ENCODE measurements around the gene HINFP.
"Not testable (repeated sequence)": the region's sequence is repeated elsewhere in the genome, so short reads cannot be mapped to it uniquely, and the experiment has no call there.

Gene HINFP

GRCh38 chr11:119100994-119101758 is 20.2 kb upstream of the HINFP start:
- FAIRE-seq = no peak

- peak; percentile 95 for FAIRE-seq
Observed at GRCh38 chr11:119101759-119102423, 19.5 kb upstream of the HINFP start, which contains the start of gene DPAGT1. DPAGT1 (minus strand) TSS chr11:119101853; CDS start chr11:119101655, 198 bp downstream.

- FAIRE-seq = not testable (repeated sequence)
Observed at GRCh38 chr11:119103161-119103664, 18.2 kb upstream of the HINFP start.

- no peak for FAIRE-seq
Observed at GRCh38 chr11:119103793-119104192, 17.6 kb upstream of the HINFP start.

GRCh38 chr11:119106564-119107537 is 14.5 kb upstream of the HINFP start, which contains the start of gene C2CD2L:
C2CD2L (plus strand) TSS chr11:119107344; CDS start chr11:119107742, 398 bp downstream.
- no peak for FAIRE-seq

- FAIRE-seq = no peak
Observed at GRCh38 chr11:119107538-119108145, 13.7 kb upstream of the HINFP start.

GRCh38 chr11:119108146-119108856 is 13.1 kb upstream of the HINFP start:
- no peak for FAIRE-seq

GRCh38 chr11:119108857-119109221 is 12.5 kb upstream of the HINFP start:
- no peak for FAIRE-seq

- FAIRE-seq = no peak
Observed at GRCh38 chr11:119109843-119110242, 11.5 kb upstream of the HINFP start.

- FAIRE-seq = no peak
Observed at GRCh38 chr11:119110439-119110838, 10.9 kb upstream of the HINFP start.

- no peak for FAIRE-seq
Observed at GRCh38 chr11:119111361-119111925, 9.9 kb upstream of the HINFP start.

GRCh38 chr11:119112314-119113020 is 8.9 kb upstream of the HINFP start:
- no peak for FAIRE-seq

- no peak for FAIRE-seq
Observed at GRCh38 chr11:119113716-119114115, 7.7 kb upstream of the HINFP start.

GRCh38 chr11:119114351-119114750 is 7.0 kb upstream of the HINFP start:
- FAIRE-seq = no peak

GRCh38 chr11:119115484-119116234 is 5.7 kb upstream of the HINFP start:
- FAIRE-seq = no peak

GRCh38 chr11:119116235-119116594 is 5.2 kb upstream of the HINFP start:
- no peak for FAIRE-seq

- FAIRE-seq = no peak
Observed at GRCh38 chr11:119116601-119117000, 4.8 kb upstream of the HINFP start.

GRCh38 chr11:119117004-119117706 is 4.2 kb upstream of the HINFP start:
- no peak for FAIRE-seq

GRCh38 chr11:119118227-119118626 is 3.2 kb upstream of the HINFP start:
- FAIRE-seq = no peak
